ENCODE measurements around the gene PAPPA. TPM values are rescaled to one million over a fixed set of nuclear protein-coding genes. Genes with fewer than 3 reads are reported as not detected.
A peak's percentile ranks its signal among the peaks of the same experiment; 100 is the strongest.

The PAPPA gene
- total RNA-seq, 1 experiment from 2014 or later = 7.0 TPM

DNA sequence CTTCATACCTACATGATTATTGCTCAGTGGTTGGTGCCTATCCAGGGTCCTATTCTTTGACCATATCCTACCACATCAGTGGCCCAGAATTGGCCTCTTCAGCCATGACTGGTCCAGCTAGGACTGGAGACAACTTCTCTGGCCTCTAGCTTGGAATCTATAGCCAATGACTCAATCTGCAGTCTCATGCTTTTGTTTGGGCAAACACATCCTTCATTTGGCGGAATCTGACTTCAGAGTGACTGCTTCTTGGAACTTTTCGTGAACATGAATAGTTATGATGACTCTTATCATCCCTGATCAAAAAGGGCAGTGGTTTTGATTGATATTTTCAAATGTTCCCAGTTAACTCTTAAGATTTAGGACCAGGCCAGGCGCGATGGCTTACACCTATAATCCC, 134.1 kb downstream of the PAPPA start:
- peak; percentile 45 for DNase-seq (ENCODE audit: unreplicated experiment)
- ChIA-PET CTCF (interaction anchor here (1.0 kb wide), 1 partner anchor 136 kb away, joined by 3 read pairs; no protein-coding TSS in a partner anchor), POLR2A (no interaction called here)
- no peaks in the 10 kb centered on the region for H3K9me3 Mint-ChIP-seq (ENCODE audit: unreplicated experiment)
- H3K36me3 Mint-ChIP-seq (ENCODE audit: insufficient read depth, unreplicated experiment) = peaks cover 7% of the 10 kb centered on the region
- TF ChIP-seq, protein P1, sequence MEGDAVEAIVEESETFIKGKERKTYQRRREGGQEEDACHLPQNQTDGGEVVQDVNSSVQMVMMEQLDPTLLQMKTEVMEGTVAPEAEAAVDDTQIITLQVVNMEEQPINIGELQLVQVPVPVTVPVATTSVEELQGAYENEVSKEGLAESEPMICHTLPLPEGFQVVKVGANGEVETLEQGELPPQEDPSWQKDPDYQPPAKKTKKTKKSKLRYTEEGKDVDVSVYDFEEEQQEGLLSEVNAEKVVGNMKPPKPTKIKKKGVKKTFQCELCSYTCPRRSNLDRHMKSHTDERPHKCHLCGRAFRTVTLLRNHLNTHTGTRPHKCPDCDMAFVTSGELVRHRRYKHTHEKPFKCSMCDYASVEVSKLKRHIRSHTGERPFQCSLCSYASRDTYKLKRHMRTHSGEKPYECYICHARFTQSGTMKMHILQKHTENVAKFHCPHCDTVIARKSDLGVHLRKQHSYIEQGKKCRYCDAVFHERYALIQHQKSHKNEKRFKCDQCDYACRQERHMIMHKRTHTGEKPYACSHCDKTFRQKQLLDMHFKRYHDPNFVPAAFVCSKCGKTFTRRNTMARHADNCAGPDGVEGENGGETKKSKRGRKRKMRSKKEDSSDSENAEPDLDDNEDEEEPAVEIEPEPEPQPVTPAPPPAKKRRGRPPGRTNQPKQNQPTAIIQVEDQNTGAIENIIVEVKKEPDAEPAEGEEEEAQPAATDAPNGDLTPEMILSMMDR (IDR thresholded peaks at IDR 0.05; ENCODE audit: unreplicated experiment) = no peak
- H3K4me3 Mint-ChIP-seq (ENCODE audit: unreplicated experiment) = no peak overlapping the region
- intact Hi-C loops (cut with micrococcal nuclease) = no loop called here
- no peak overlapping the region for H3K27ac Mint-ChIP-seq (ENCODE audit: low read depth, unreplicated experiment)
- no peaks in the 10 kb centered on the region for H3K27me3 Mint-ChIP-seq (ENCODE audit: insufficient read depth, unreplicated experiment)
- peaks cover 10% of the 10 kb centered on the region for H3K4me1 Mint-ChIP-seq (ENCODE audit: insufficient read depth, unreplicated experiment)
- no TSS peak for BruUV-seq (replicated peaks)

- ChIA-PET CTCF (interaction anchor here (0.7 to 1.0 kb wide), 2 partner anchors 39 to 137 kb away, joined by 3 read pairs; no protein-coding TSS in a partner anchor), POLR2A (interaction anchor here (0.6 kb wide), 2 partner anchors 135 to 137 kb away, joined by 3 to 4 read pairs; no protein-coding TSS in a partner anchor)
- BruUV-seq (replicated peaks) = no TSS peak
- peaks cover 10% of the 10 kb centered on the region for H3K4me1 Mint-ChIP-seq (ENCODE audit: insufficient read depth, unreplicated experiment)
- peak; percentile 99 for DNase-seq (ENCODE audit: unreplicated experiment)
- H3K9me3 Mint-ChIP-seq (ENCODE audit: unreplicated experiment) = no peaks in the 10 kb centered on the region
- peaks cover 7% of the 10 kb centered on the region for H3K36me3 Mint-ChIP-seq (ENCODE audit: insufficient read depth, unreplicated experiment)
- intact Hi-C loops (cut with micrococcal nuclease) = no loop called here
- TF ChIP-seq, protein P1 (IDR thresholded peaks at IDR 0.05; ENCODE audit: unreplicated experiment) = no peak
- no peak overlapping the region for H3K4me3 Mint-ChIP-seq (ENCODE audit: unreplicated experiment)
- no peaks in the 10 kb centered on the region for H3K27me3 Mint-ChIP-seq (ENCODE audit: insufficient read depth, unreplicated experiment)
- no peak overlapping the region for H3K27ac Mint-ChIP-seq (ENCODE audit: low read depth, unreplicated experiment)
Measured at GRCh38 chr9:116288658-116289057, 135.1 kb downstream of the PAPPA start.

DNA sequence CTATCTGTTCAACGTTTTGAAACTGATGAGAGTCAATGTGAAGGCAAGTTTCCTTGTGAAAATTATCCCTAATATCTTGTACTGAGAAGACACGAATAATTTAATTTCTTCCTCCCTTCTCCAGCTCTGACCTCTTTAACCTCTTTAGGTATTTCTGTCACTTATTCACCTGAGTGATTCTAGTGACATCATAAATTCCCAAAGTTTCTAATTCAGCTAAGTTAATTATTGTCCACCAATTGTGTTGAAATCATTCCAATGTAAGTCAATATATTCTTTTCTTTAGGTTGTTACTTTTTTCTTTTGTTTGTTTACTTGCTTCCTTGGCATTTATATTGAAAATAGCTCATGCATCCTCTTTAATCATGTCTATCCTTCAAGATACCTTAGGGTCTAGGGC, 143.8 kb downstream of the PAPPA start:
- H3K27me3 Mint-ChIP-seq (ENCODE audit: insufficient read depth, unreplicated experiment) = no peaks in the 10 kb centered on the region
- TF ChIP-seq, protein P1 (IDR thresholded peaks at IDR 0.05; ENCODE audit: unreplicated experiment) = no peak
- no peak overlapping the region for H3K4me3 Mint-ChIP-seq (ENCODE audit: unreplicated experiment)
- no peak overlapping the region for H3K27ac Mint-ChIP-seq (ENCODE audit: low read depth, unreplicated experiment)
- no TSS peak for BruUV-seq (replicated peaks)
- DNase-seq (ENCODE audit: unreplicated experiment) = no peak
- no peaks in the 10 kb centered on the region for H3K9me3 Mint-ChIP-seq (ENCODE audit: unreplicated experiment)
- no peaks in the 10 kb centered on the region for H3K4me1 Mint-ChIP-seq (ENCODE audit: insufficient read depth, unreplicated experiment)
- ChIA-PET POLR2A (interaction anchor here (0.6 kb wide), 1 partner anchor 42 kb away, joined by 3 read pairs; no protein-coding TSS in a partner anchor), CTCF (no interaction called here)
- H3K36me3 Mint-ChIP-seq (ENCODE audit: insufficient read depth, unreplicated experiment) = no peaks in the 10 kb centered on the region
- intact Hi-C loops (cut with micrococcal nuclease) = no loop called here

- Mint-ChIP-seq H3K27me3 (ENCODE audit: insufficient read depth, unreplicated experiment) (no peaks in the 10 kb centered on the region), H3K9me3 (ENCODE audit: unreplicated experiment) (no peaks in the 10 kb centered on the region), H3K27ac (ENCODE audit: low read depth, unreplicated experiment) (no peak overlapping the region), H3K4me3 (ENCODE audit: unreplicated experiment) (no peak overlapping the region), H3K4me1 (ENCODE audit: insufficient read depth, unreplicated experiment) (no peaks in the 10 kb centered on the region), H3K36me3 (ENCODE audit: insufficient read depth, unreplicated experiment) (no peaks in the 10 kb centered on the region)
- no TSS peak for BruUV-seq (replicated peaks)
- DNase-seq (ENCODE audit: unreplicated experiment) = no peak
- intact Hi-C loops (cut with micrococcal nuclease) = no loop called here
- CTCF ChIA-PET = no interaction called here
- TF ChIP-seq, protein P1 (IDR thresholded peaks at IDR 0.05; ENCODE audit: unreplicated experiment) = no peak
- POLR2A ChIA-PET = interaction anchor here (0.5 kb wide), 1 partner anchor 15 kb away, joined by 3 read pairs; no protein-coding TSS in a partner anchor
Measured at GRCh38 chr9:116298249-116298648, 144.7 kb downstream of the PAPPA start.
